GM12878 (cell line): ENCODE data around the gene PHF1. TPM values are rescaled to one million over a fixed set of nuclear protein-coding genes. Genes with fewer than 3 reads are reported as not detected.

Experiments used
- BCL11A ChIP-seq: IDR thresholded peaks from 2 replicates; pipeline ENCODE4 v1.6.1; 2011; ENCODE audit warnings: low read depth, low read length
- BRCA1 ChIP-seq: IDR thresholded peaks from 2 replicates; pipeline ENCODE4 v1.6.1; 2011; ENCODE audit warnings: low read depth, low read length, improper control_type of control experiment
- CREB1 ChIP-seq: IDR thresholded peaks from 2 replicates; pipeline ENCODE4 v1.6.1; 2012; ENCODE audit warnings: low read depth, mild to moderate bottlenecking, inconsistent platforms
- EP300 ChIP-seq, 2 experiments: fragments of 150-350 bp in 1 of 2; IDR thresholded peaks; 2 replicates each; pipeline ENCODE4 v1.6.1; 2011 to 2012; ENCODE audit warnings: low read depth in 2 of 2, low read length in 2 of 2, borderline replicate concordance in 1 of 2, improper control_type of control experiment in 1 of 2, inconsistent platforms in 1 of 2; ENCODE audit not compliant: control insufficient read depth in 1 of 2
- ETV6 ChIP-seq, 2 experiments: fragments of 450-650 bp in 1 of 2; IDR thresholded peaks in 1 of 2; conservative IDR thresholded peaks in 1 of 2; 2 replicates each; pipeline ENCODE4 v1.6.1; 2014; ENCODE audit warnings: antibody characterized with exemption in 1 of 2, borderline replicate concordance in 1 of 2, low read depth in 1 of 2, mild to moderate bottlenecking in 1 of 2, moderate library complexity in 1 of 2
- IRF4 ChIP-seq: IDR thresholded peaks from 2 replicates; pipeline ENCODE4 v1.6.1; 2011; ENCODE audit warnings: low read depth, low read length
- LARP7 ChIP-seq: fragments of 450-650 bp; IDR thresholded peaks from 2 replicates; pipeline ENCODE4 v1.6.1; 2017; ENCODE audit warnings: mild to moderate bottlenecking
- MXI1 ChIP-seq: fragments of 150-350 bp; IDR thresholded peaks from 2 replicates; pipeline ENCODE4 v1.6.1; 2011; ENCODE audit warnings: low read depth, mild to moderate bottlenecking, inconsistent platforms, low read length, improper control_type of control experiment
- MYB ChIP-seq: fragments of 150-350 bp; IDR thresholded peaks from 2 replicates; pipeline ENCODE4 v1.6.1; 2014; ENCODE audit warnings: mild to moderate bottlenecking, low read depth, low read length, borderline replicate concordance
- RB1 ChIP-seq: fragments of 450-650 bp; formaldehyde crosslinking; IDR thresholded peaks from 2 replicates; pipeline ENCODE4 v1.6.1; 2017; ENCODE audit warnings: mild to moderate bottlenecking, borderline replicate concordance
- SIX5 ChIP-seq: IDR thresholded peaks from 2 replicates; pipeline ENCODE4 v1.6.1; 2011; ENCODE audit warnings: mild to moderate bottlenecking, low read depth, low read length, moderate library complexity; ENCODE audit not compliant: severe bottlenecking
- SP1 ChIP-seq: IDR thresholded peaks from one replicate; pipeline ENCODE4 v1.6.1; 2011; ENCODE audit warnings: low read depth, low read length
- SPI1 ChIP-seq: IDR thresholded peaks from 2 replicates; pipeline ENCODE4 v1.6.1; 2011; ENCODE audit warnings: low read depth, mild to moderate bottlenecking, low read length, moderate library complexity, borderline replicate concordance; ENCODE audit not compliant: insufficient read depth
- SUPT20H ChIP-seq: IDR thresholded peaks from 2 replicates; pipeline ENCODE4 v1.6.1; 2011; ENCODE audit warnings: low read depth, mild to moderate bottlenecking, low read length, moderate library complexity, borderline replicate concordance; ENCODE audit not compliant: control insufficient read depth
- ZNF274 ChIP-seq: IDR thresholded peaks from one replicate; pipeline ENCODE4 v1.8.0; 2011; ENCODE audit not compliant: insufficient read length, insufficient read depth
- ZNF384 ChIP-seq: IDR thresholded peaks from 2 replicates; pipeline ENCODE4 v1.6.1; 2012; ENCODE audit warnings: low read depth, mild to moderate bottlenecking, low read length, improper control_type of control experiment, borderline replicate concordance
- ZNF622 ChIP-seq: fragments of 450-650 bp; IDR thresholded peaks from 2 replicates; pipeline ENCODE4 v1.6.1; 2017; ENCODE audit warnings: mild to moderate bottlenecking, inconsistent platforms
- polyA plus RNA-seq, 11 experiments: library from polyadenylated mRNA; depleted of rRNA in 4 of 11; unstranded in 6 of 11; stranded (reverse) in 5 of 11; fragments of >200 nt; fragmentation: Nextera tagmentation in 4 of 11; fragmentation: Illumina TruSeq in 1 of 11; extraction: Ambion mirVana in 4 of 11; extraction: Trizol in 1 of 11; gene quantifications; 1 replicate in 1 of 11; 2 replicates in 10 of 11; pipeline versions ENCODE4 v1.2.1 to v1.2.3, GENCODE V29; 2011 to 2016; ENCODE audit warnings: inconsistent platforms in 2 of 11, missing spikeins in 2 of 11, low read depth in 1 of 11
- total RNA-seq, 4 experiments: library from RNA; depleted of rRNA in 3 of 4; stranded (reverse); fragments of >200 nt in 3 of 4; fragmentation: Illumina TruSeq in 1 of 4; extraction: Trizol in 1 of 4; gene quantifications; 2 replicates each; pipeline versions ENCODE4 v1.2.1 to v1.2.3, GENCODE V29; 2013 to 2021
- TF ChIP-seq, protein P1 (sequence below): fragments of 450-650 bp; formaldehyde crosslinking; IDR thresholded peaks from 2 replicates; pipeline ENCODE4 v1.5.0; 2022; ENCODE audit warnings: mild to moderate bottlenecking, missing genetic modification characterization
- TF ChIP-seq, protein P2 (sequence below): IDR thresholded peaks from 2 replicates; pipeline ENCODE4 v1.6.1; 2011; ENCODE audit warnings: low read depth, mild to moderate bottlenecking, low read length, moderate library complexity, borderline replicate concordance; ENCODE audit errors: extremely low read depth
- TF ChIP-seq, protein P3 (sequence below): fragments of 450-650 bp; IDR thresholded peaks from 2 replicates; pipeline ENCODE4 v1.6.1; 2017; ENCODE audit warnings: mild to moderate bottlenecking, moderate library complexity

PHF1 gene
- total and polyA plus RNA-seq, 10 of the 15 experiments (the other 5 are each of a cell fraction or from before 2014, with no cell fraction given), result 1.3 to 17.8 (median 6.2) TPM

DNA sequence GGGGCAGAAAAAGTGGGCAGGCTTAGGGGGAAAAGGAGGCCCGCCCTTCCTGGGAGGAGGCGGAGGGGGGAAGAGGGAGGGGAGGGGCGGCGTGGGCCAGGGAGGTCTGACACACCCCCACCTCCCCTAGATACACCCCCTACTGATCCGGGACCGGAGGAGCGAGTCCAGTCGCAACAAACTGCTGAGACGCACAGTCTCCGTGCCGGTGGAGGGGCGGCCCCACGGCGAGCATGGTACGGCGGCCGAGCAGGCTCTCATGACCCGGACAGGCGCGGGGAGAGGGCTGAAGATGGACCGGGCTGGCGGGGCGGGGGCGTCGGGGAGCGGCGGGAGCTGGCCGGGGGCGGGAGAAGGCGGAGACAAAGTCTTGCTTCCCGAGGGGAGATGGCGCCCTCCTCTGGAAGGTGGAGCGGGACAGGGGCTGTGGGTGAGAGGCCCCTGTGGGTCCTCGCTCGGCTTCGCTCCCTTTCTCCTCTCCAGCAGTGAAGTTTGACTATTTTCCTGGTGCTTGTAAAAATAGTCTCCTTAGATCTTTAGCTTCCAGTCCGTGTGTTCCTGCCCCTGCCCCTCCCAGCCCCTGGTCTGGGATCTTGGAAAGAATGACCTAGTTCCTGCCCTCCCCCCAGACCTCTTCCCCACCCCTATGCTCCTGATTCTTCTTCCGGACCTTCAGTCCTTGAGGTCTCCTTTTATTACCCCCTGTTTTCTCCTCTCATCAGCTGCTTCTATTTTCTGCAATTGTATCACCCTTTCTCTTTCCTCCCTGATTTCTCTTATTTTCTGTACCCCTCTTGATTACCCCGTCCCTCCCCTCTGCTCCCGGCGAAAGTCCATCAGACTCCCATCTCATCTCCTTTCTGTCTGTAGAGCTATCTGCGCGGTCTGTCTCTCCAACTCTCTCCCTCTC lies 15.1 kb downstream of the PHF1 start (continued):
- TF ChIP-seq SP1 (peak; percentile 55), BCL11A (no peak), MYB (no peak), ZNF622 (no peak), IRF4 (no peak), CREB1 (peak; percentile 42), EP300 (IDR thresholded peaks at IDR 0.05; ENCODE audit: borderline replicate concordance in 1 of 2, control insufficient read depth in 1 of 2, low read depth in 2 of 2, low read length in 2 of 2) (no peak), LARP7 (no peak), SPI1 (no peak), ZNF384 (no peak), ZNF274 (no peak), MXI1 (no peak; the same call in 1 of the 2 replicates), SIX5 (no peak), ETV6 (conservative IDR thresholded peaks at IDR 0.05 in 1 of 2, IDR thresholded peaks at IDR 0.05 in 1 of 2; ENCODE audit: borderline replicate concordance in 1 of 2, low read depth in 1 of 2) (no peak), BRCA1 (no peak), RB1 (no peak), SUPT20H (no peak)
- TF ChIP-seq, protein P1, sequence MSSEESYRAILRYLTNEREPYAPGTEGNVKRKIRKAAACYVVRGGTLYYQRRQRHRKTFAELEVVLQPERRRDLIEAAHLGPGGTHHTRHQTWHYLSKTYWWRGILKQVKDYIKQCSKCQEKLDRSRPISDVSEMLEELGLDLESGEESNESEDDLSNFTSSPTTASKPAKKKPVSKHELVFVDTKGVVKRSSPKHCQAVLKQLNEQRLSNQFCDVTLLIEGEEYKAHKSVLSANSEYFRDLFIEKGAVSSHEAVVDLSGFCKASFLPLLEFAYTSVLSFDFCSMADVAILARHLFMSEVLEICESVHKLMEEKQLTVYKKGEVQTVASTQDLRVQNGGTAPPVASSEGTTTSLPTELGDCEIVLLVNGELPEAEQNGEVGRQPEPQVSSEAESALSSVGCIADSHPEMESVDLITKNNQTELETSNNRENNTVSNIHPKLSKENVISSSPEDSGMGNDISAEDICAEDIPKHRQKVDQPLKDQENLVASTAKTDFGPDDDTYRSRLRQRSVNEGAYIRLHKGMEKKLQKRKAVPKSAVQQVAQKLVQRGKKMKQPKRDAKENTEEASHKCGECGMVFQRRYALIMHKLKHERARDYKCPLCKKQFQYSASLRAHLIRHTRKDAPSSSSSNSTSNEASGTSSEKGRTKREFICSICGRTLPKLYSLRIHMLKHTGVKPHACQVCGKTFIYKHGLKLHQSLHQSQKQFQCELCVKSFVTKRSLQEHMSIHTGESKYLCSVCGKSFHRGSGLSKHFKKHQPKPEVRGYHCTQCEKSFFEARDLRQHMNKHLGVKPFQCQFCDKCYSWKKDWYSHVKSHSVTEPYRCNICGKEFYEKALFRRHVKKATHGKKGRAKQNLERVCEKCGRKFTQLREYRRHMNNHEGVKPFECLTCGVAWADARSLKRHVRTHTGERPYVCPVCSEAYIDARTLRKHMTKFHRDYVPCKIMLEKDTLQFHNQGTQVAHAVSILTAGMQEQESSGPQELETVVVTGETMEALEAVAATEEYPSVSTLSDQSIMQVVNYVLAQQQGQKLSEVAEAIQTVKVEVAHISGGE (CRISPR knock-in tag), result no peak
- TF ChIP-seq, protein P2, sequence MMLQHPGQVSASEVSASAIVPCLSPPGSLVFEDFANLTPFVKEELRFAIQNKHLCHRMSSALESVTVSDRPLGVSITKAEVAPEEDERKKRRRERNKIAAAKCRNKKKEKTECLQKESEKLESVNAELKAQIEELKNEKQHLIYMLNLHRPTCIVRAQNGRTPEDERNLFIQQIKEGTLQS, result no peak
- TF ChIP-seq, protein P3, sequence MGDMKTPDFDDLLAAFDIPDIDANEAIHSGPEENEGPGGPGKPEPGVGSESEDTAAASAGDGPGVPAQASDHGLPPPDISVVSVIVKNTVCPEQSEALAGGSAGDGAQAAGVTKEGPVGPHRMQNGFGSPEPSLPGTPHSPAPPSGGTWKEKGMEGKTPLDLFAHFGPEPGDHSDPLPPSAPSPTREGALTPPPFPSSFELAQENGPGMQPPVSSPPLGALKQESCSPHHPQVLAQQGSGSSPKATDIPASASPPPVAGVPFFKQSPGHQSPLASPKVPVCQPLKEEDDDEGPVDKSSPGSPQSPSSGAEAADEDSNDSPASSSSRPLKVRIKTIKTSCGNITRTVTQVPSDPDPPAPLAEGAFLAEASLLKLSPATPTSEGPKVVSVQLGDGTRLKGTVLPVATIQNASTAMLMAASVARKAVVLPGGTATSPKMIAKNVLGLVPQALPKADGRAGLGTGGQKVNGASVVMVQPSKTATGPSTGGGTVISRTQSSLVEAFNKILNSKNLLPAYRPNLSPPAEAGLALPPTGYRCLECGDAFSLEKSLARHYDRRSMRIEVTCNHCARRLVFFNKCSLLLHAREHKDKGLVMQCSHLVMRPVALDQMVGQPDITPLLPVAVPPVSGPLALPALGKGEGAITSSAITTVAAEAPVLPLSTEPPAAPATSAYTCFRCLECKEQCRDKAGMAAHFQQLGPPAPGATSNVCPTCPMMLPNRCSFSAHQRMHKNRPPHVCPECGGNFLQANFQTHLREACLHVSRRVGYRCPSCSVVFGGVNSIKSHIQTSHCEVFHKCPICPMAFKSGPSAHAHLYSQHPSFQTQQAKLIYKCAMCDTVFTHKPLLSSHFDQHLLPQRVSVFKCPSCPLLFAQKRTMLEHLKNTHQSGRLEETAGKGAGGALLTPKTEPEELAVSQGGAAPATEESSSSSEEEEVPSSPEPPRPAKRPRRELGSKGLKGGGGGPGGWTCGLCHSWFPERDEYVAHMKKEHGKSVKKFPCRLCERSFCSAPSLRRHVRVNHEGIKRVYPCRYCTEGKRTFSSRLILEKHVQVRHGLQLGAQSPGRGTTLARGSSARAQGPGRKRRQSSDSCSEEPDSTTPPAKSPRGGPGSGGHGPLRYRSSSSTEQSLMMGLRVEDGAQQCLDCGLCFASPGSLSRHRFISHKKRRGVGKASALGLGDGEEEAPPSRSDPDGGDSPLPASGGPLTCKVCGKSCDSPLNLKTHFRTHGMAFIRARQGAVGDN, result peak; percentile 22; the same call in 1 of the 2 replicates
